DND-41 (cell line): ENCODE results near the gene TMEM270.

Experiments used
- EZH2 ChIP-seq: IDR thresholded peaks from 3 replicates; pipeline ENCODE4 v1.6.1; 2012; ENCODE audit warnings: borderline replicate concordance, low read depth, mild to moderate bottlenecking, moderate library complexity, low read length, inconsistent platforms; ENCODE audit not compliant: severe bottlenecking
- TF ChIP-seq, protein P1 (sequence below): IDR thresholded peaks from 2 replicates; pipeline ENCODE4 v1.5.1; 2012; ENCODE audit warnings: borderline replicate concordance, low read length, moderate library complexity, mild to moderate bottlenecking; ENCODE audit not compliant: poor library complexity, severe bottlenecking; ENCODE audit errors: extremely low read depth

DNA sequence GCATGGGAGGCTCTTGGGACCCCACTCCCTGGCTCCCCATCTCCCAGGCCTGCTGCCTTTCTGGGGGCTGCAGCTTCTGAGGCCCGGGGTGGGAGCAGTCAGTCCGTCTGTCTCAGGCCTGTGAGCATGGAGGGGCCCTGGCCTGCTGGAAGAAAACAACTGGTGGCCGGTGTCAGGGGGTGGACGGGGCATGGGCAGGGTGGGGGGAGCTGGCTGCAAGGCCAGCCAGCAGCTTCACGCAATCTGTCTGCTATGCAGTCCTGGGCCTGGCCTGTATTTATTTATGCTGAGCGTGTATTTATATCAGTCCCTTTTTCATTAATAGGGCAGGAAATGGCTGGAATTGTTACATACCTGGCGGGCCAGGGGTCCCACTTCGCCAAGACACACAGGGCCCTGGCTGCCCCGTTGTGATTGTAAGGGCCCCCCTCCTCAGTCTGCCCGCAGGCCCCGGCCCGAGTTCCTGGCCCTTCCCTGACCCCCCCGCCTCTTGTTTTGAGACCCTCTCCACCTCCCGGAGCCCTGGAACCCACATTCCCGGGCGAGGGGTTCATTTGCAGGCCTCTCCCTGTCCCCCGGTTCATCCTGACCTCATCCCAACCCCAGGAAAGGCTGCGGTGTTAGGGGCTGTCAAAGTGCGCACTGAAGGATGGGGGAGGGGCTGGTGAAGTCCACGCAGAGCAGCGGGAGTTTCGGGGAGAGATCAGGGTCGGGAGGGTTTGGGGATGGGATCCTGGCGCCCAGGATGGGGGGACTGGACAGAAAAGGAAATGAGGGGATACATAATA is 8.2 kb downstream of the TMEM270 start:
- TF ChIP-seq, protein P1, sequence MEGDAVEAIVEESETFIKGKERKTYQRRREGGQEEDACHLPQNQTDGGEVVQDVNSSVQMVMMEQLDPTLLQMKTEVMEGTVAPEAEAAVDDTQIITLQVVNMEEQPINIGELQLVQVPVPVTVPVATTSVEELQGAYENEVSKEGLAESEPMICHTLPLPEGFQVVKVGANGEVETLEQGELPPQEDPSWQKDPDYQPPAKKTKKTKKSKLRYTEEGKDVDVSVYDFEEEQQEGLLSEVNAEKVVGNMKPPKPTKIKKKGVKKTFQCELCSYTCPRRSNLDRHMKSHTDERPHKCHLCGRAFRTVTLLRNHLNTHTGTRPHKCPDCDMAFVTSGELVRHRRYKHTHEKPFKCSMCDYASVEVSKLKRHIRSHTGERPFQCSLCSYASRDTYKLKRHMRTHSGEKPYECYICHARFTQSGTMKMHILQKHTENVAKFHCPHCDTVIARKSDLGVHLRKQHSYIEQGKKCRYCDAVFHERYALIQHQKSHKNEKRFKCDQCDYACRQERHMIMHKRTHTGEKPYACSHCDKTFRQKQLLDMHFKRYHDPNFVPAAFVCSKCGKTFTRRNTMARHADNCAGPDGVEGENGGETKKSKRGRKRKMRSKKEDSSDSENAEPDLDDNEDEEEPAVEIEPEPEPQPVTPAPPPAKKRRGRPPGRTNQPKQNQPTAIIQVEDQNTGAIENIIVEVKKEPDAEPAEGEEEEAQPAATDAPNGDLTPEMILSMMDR = no peak
- no peak for TF ChIP-seq EZH2
